Epithelial cell of prostate (primary cell): Measurements from ENCODE around the gene UACA.
"Not testable (repeated sequence)": the region's sequence is repeated elsewhere in the genome, so short reads cannot be mapped to it uniquely, and the experiment has no call there.

ENCODE experiments used
- DNase-seq: peaks from one replicate; pipeline ENCODE4 v3.0.0-alpha.2; 2011; ENCODE audit warnings: low read depth, low spot score
- H3K27ac ChIP-seq: fragments of 450-650 bp; 2 replicates; pipeline ENCODE4 v1.5.1; 2017; ENCODE audit warnings: mild to moderate bottlenecking

The UACA gene

GRCh38 chr15:70679919-70680231 is 83.5 kb downstream of the UACA start:
- no peak for DNase-seq

DNA sequence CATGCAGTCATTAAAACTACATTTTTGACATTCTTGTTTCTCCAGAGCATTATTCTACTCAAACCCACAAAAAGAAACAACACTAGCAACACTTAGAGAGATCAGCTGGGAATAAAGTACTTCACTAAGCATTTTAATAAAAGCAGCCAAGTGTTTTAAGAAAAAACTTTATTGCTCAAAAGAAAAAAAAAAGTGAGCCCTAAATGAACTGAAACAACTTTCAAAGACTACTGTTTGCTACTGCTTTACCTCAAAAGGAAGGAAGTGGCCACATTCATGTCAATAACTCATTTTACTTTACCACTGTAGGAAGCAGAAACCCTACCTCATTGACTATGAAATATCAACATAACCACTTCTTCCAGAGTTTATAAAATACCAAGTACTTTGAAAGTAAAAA is 91.3 kb downstream of the UACA start:
- DNase-seq = no peak
- no peak overlapping the region for H3K27ac ChIP-seq

More at GRCh38 chr15:70679919-70680231, 83.5 kb downstream of the UACA start:
- H3K27ac ChIP-seq = no peak overlapping the region

- no peak for DNase-seq
Measured at GRCh38 chr15:70670680-70671079, 92.7 kb downstream of the UACA start.

GRCh38 chr15:70669966-70670658 is 93.2 kb downstream of the UACA start:
- no peak overlapping the region for H3K27ac ChIP-seq
- no peak for DNase-seq

More at GRCh38 chr15:70670680-70671079, 92.7 kb downstream of the UACA start:
- H3K27ac ChIP-seq = no peak overlapping the region

DNA sequence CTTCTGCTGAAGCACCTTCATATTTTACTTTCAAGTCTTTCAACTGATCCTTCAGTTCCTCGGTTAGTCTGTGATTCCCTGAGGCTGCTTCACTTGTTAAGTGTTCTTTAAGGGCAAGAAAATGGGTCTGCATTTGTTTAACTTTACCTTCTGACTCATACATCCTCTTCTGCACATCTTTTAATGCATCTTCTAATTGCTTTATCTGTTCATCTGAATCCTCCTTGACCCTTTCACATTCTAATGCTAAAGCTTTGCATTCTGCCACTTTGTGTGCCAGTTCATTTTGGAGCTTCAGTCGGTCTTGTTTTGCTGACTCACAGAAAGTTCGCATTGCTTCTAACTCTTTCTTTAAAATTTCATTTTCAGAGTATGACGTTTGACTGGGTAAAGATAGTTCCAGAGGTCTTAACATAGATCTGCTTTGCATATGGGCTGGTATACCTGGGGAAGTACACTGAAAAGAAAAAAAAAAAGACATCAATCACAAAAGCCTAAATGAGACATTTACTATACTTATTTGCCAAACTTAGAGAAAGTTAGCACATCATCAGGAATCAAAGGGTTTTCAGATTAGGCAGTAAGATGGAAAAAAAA is 94.3 kb downstream of the UACA start:
- no peak for DNase-seq

GRCh38 chr15:70665599-70665998 is 97.8 kb downstream of the UACA start:
- no peak overlapping the region for H3K27ac ChIP-seq
- no peak for DNase-seq

More for the DNA sequence above, 94.3 kb downstream of the UACA start:
- H3K27ac ChIP-seq = no peak overlapping the region

DNA sequence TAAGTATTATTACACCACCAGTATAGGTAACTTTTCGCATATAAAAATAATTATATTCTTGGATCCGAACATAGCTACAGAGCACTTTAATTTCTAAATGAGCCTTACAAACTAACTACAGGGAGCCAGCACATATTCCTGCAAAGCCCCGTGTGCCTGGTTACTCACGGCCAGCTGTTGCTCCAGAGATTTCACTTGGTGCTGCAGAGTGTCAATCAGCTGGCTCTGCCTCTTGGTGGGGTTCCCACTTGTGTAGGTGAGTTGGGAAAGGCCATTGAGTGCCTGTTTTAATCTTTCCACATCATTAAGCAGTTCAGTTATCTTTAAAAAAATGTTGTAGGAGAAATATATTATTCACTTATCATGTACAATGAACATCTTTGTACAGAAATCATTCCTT is 98.9 kb downstream of the UACA start:
- no peak overlapping the region for H3K27ac ChIP-seq
- no peak for DNase-seq

DNA sequence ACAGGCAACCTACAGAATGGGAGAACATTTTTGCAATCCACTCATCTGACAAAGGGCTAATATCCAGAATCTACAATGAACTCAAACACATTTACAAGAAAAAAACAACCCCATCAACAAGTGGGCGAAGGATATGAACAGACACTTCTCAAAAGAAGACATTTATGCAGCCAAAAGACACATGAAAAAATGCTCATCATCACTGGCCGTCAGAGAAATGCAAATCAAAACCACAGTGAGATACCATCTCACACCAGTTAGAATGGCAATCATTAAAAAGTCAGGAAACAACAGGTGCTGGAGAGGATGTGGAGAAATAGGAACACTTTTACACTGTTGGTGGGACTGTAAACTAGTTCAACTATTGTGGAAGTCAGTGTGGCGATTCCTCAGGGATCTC is 100.3 kb downstream of the UACA start:
- not testable (repeated sequence) for DNase-seq, H3K27ac ChIP-seq

DNA sequence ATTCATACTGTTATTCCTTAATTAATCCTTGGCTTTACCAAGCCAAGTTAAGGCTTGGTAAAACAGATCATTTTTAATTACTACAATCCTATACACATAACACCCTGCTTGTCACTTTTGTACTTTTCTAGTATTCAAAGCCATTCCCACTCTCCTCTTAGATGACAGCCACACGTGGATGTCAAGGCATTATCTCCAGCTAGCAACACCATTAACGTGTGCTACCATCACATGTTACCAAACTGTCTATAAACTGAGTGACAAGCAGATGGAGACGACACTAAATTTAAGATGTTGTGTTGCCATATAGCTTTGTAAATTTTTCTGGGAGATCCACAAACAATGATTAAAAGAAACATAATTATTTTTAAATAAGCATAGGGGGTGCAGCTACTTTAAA is 103.7 kb downstream of the UACA start:
- no peak for DNase-seq
- H3K27ac ChIP-seq = no peak overlapping the region

GRCh38 chr15:70658641-70659040 is 104.7 kb downstream of the UACA start:
- no peak for DNase-seq
- H3K27ac ChIP-seq = no peak overlapping the region

DNA sequence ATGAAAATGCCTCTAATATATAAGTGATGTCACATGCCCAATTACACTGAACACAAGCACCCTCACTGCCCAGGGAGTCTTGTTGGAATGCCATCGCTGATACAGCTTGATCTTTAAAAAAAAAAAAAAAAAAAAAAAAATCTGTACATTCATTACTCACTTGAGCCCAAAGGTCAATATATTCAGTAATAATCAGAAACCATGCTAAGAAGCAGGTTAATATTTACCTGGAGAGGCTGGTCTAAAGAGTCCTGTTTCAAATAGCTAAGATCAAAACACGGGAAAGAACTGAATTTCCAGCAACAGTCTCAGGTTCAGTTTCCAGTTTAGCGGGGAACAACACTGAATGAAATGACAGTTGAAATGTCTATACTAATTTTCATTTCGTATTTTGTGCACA is 109.9 kb downstream of the UACA start:
- H3K27ac ChIP-seq = no peak overlapping the region
- no peak for DNase-seq

DNA sequence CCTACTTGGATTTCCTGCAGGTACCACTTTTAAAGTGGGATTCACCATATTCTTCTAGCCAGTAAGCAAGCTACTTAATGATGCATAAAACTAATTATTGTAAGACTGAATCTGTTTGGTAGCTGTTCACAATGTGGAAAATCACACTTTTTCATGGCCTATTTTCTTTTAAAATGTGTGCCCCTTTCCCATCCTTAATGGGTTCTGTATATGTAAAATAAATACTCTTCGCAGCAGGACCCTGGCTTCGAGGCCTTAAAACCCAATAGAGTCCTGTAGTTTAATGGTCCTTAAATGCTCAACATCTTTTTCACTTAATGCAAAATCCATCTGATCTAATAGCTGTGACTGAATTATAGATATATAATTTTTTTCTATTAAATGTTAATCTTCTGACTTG is 111.0 kb downstream of the UACA start:
- no peak overlapping the region for H3K27ac ChIP-seq
- DNase-seq = no peak

DNA sequence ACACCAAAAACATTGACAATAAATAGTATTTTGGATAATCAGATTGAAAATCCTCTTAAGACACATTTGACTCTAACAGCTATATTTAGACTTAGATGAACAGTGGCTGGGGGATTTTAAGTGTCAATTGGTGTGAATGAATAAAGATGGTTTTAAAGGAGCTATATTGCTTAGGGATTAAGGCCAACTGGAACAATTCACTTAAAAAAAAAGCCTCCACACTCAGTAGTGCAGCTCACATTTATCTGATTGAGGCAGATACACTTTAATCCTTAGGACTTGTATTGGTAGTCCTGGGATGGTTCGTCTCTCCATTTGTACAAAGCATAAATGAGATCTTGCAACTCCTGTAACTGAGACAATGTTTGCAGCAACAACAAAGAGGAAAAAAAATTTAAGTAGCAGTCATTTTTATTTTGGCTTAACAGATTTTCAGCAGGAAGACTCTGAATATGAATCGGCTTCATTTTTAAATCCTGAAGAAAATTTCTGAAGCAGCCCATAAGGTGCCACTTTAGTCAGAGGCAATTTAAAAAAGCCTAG is 112.0 kb downstream of the UACA start:
- no peak for DNase-seq
- H3K27ac ChIP-seq = no peak overlapping the region

- no peak for DNase-seq
- peak overlapping the region; percentile 1 for H3K27ac ChIP-seq
Measured at GRCh38 chr15:70650567-70651302, 112.6 kb downstream of the UACA start.

DNA sequence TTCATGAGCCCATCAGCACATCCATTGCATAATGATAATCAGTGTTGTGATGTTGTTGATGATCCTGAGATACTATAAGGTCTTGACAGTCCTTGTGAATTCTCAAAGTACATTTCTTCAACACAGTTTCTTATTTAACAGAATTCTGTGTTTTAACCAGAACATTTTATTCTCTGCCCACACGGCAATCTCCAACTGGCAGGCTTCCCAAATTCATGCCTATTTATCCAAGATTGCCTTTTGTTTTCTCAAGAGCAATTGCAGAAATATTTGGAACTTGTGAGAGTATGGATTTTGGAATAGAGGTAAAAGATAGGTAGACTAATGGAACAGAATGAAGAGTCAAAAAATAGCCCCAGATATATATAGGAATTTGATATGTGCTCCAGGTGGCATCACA is 116.0 kb downstream of the UACA start:
- no peak overlapping the region for H3K27ac ChIP-seq
- no peak for DNase-seq

DNA sequence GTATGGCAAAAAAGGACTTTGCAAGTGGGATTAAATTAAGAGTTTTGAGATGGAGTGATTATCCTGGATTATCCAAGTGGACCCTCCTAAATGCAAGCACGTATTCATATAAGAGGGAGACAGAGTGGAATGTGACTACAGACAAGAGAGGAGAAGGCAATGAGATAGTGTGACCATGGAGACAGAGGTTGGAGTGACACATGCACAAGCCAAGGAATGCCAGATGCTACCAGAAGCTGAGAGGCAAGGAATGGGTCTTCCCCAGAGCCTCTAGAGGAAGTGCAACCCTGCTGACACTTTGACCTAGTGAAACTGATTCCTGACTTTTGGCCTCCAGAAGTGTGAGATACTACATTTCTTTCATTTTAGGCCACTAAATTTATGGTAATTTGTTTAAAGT is 117.2 kb downstream of the UACA start:
- DNase-seq = no peak
- H3K27ac ChIP-seq = no peak overlapping the region

- no peak overlapping the region for H3K27ac ChIP-seq
- DNase-seq = no peak
Measured at GRCh38 chr15:70643783-70644125, 119.6 kb downstream of the UACA start.

DNA sequence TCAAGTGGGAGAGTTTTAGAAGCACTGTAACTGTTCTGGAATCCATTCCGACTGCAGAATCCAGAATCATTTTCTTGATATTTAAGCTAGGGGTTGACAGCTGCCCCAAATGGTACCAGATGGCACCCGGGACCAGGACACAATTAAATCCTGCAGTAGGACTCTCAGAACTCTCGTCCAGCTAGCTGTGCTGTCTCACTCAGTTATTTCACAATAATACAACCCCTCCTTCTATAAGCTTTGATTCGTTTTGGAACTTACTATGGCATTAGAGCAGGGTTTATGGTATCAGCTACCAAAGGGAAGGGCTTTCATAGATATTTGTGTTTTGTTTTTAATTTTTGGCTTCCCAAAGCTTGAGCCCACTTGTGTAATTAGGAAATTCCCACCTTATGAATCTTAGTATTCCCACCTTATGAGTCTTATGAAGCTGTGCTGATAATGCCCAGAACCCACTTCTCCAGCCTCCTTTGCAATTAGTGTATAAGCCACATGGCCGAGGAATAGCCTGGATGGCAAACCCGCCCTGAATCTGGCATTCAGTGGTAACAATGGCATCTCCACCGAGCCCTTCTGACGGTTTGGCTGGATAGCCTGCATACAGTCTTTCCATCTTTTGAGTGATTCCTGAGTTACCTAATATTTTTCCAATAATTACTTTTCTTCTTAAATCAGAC is 120.1 kb downstream of the UACA start:
- DNase-seq = no peak
- no peak overlapping the region for H3K27ac ChIP-seq

GRCh38 chr15:70636540-70637165 is 126.7 kb downstream of the UACA start:
- H3K27ac ChIP-seq = no peak overlapping the region
- DNase-seq = no peak

DNA sequence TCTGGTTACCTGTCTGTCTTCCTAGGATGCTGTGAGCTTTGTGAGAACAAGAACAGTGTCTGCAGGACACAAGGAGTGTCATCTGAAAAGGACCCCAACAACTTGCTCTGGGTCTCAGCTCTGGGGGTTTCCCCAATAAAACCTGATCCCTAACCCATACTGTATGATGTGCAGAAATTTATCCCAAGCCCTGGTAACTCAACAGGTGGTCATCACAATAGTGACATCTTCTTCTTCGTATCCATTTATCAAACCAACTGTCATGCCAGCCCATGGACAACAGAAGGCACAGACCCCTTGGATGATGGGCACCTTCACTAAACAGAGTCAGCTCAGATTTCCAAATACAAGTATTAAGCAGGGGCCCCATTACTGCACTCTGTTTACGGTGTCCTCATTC is 127.5 kb downstream of the UACA start:
- no peak overlapping the region for H3K27ac ChIP-seq
- DNase-seq = no peak
